GM21526 (cell line): ENCODE results near the gene CTRB2.

Source experiments
- ATAC-seq: cut with Tn5 transposase; IDR thresholded peaks from one replicate; pipeline ENCODE4 v1.9.1; 2021; ENCODE audit warnings: moderate library complexity; ENCODE audit not compliant: unreplicated experiment, low FRiP score

Gene CTRB2

GRCh38 chr16:75206749-75207451 lies at the start of gene CTRB2:
Gene CTRB2, minus strand, starts transcription at chr16:75207161. Its CDS starts 20 bp downstream, at chr16:75207141.
- ATAC-seq, result no peak

- no peak for ATAC-seq
Observed at GRCh38 chr16:75256059-75256571, 49.2 kb upstream of the CTRB2 start.

- no peak for ATAC-seq
Observed at GRCh38 chr16:75254359-75254837, 47.4 kb upstream of the CTRB2 start.

- ATAC-seq, result no peak
Observed at GRCh38 chr16:75252946-75253911, 46.3 kb upstream of the CTRB2 start.

GRCh38 chr16:75252049-75252864 lies 45.3 kb upstream of the CTRB2 start:
- no peak for ATAC-seq

GRCh38 chr16:75251280-75252048 lies 44.5 kb upstream of the CTRB2 start, which contains the start of gene BCAR1:
Gene BCAR1, minus strand, starts transcription at chr16:75251624. Its CDS starts 142 bp downstream, at chr16:75251482.
- ATAC-seq, result peak; percentile 47

- ATAC-seq, result peak; percentile 22
Observed at GRCh38 chr16:75250809-75251279, 43.9 kb upstream of the CTRB2 start.

- no peak for ATAC-seq
Observed at GRCh38 chr16:75250089-75250808, 43.3 kb upstream of the CTRB2 start.

GRCh38 chr16:75249441-75249840 lies 42.5 kb upstream of the CTRB2 start:
- no peak for ATAC-seq

GRCh38 chr16:75248536-75249380 lies 41.8 kb upstream of the CTRB2 start:
- ATAC-seq, result no peak

- no peak for ATAC-seq
Observed at GRCh38 chr16:75248142-75248535, 41.2 kb upstream of the CTRB2 start.

GRCh38 chr16:75247249-75247648 lies 40.3 kb upstream of the CTRB2 start:
- no peak for ATAC-seq

GRCh38 chr16:75246504-75247205 lies 39.7 kb upstream of the CTRB2 start:
- no peak for ATAC-seq

GRCh38 chr16:75244844-75245758 lies 38.1 kb upstream of the CTRB2 start:
- ATAC-seq, result no peak

GRCh38 chr16:75244225-75244809 lies 37.4 kb upstream of the CTRB2 start:
- ATAC-seq, result no peak
